ENCODE data around the gene CHN2. TPM values are rescaled to one million over a fixed set of nuclear protein-coding genes. Genes with fewer than 3 reads are reported as not detected.

Gene CHN2
- total RNA-seq, 1 donor, result 9.9 TPM

- Histone ChIP-seq H3K4me3 (ENCODE audit: low read length) (no peak overlapping the region), H3K4me1 (ENCODE audit: insufficient read depth, low read length) (no peaks in the 10 kb centered on the region), H3K9me3 (ENCODE audit: low read depth, low read length) (no peaks in the 10 kb centered on the region), H3K27me3 (ENCODE audit: insufficient read depth, low read length) (no peaks in the 10 kb centered on the region)
Measured at GRCh38 chr7:29461996-29462395, 267.4 kb downstream of the CHN2 start.

DNA sequence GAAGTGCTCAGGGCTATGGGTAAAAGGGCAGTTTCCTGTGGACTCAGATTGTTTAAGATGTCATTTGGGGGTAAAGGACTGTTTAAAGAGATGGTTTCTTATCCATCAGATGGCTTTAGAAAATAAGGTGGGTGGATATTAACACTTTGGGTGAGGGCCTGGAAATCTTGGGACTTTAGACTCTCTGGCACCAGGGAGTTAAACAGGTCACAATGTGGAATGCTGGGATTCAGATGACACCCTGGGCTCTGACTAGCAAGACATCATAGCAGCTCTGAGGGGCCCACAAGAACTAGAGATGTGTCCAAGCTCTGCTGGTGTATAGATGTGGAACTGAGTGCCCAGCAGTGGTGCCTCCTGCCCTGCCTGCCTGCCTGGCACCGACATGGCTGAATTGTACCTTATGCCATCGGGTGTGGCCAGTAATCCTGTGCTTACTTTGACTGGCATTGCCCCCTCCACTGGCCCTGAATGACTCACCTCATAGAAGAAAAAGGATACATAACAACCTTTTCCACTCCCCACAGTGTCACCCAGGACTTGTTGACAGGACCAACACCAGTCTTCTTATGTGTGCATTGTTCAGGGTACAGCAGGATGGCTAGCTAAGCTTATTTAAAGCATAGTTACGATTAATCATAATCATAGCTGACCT is 269.1 kb downstream of the CHN2 start:
- no peaks in the 10 kb centered on the region for H3K27me3 ChIP-seq (ENCODE audit: insufficient read depth, low read length)
- H3K9me3 ChIP-seq (ENCODE audit: low read depth, low read length), result no peaks in the 10 kb centered on the region
- no peaks in the 10 kb centered on the region for H3K4me1 ChIP-seq (ENCODE audit: insufficient read depth, low read length)
- no peak overlapping the region for H3K4me3 ChIP-seq (ENCODE audit: low read length)

GRCh38 chr7:29464753-29465152 is 270.2 kb downstream of the CHN2 start:
- Histone ChIP-seq H3K4me1 (ENCODE audit: insufficient read depth, low read length) (no peaks in the 10 kb centered on the region), H3K27me3 (ENCODE audit: insufficient read depth, low read length) (no peaks in the 10 kb centered on the region), H3K4me3 (ENCODE audit: low read length) (no peak overlapping the region), H3K9me3 (ENCODE audit: low read depth, low read length) (no peaks in the 10 kb centered on the region)

DNA sequence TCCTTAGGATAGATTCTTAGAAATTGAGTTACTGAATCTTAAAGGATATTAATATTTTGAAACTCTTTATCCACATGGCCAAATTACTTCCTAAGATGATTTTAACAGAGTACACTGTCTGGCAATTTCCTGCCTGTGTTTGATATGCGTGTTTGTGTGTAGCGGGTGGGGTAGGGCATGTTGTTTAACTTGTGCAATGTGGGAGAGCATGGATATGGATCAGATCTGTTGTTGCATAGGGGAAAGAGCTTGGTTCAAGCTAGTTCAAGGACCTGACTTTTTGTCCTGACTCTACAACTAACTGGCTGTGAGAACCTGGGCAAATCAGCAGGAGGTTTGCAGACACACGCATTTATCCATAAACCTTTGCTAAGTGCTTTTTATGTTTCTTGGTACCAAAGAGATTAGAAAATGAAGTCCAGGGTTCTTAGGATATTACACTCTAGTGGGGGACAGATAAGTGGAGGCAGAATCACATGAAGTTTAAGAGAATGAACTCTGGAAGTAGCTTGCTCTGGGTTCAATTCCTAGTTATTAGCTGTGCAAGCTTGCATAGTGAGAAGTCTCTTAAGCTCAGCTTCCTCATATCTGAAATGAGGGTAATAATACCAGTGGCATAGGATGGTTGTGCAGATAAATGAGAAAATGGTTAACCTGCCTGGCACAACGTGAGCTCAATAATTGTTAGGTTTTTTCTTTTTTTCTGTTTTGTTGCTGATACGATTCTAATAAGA is 272.8 kb downstream of the CHN2 start:
- no peaks in the 10 kb centered on the region for H3K9me3 ChIP-seq (ENCODE audit: low read depth, low read length)
- H3K27me3 ChIP-seq (ENCODE audit: insufficient read depth, low read length), result no peaks in the 10 kb centered on the region
- H3K4me1 ChIP-seq (ENCODE audit: insufficient read depth, low read length), result no peaks in the 10 kb centered on the region
- no peak overlapping the region for H3K4me3 ChIP-seq (ENCODE audit: low read length)

DNA sequence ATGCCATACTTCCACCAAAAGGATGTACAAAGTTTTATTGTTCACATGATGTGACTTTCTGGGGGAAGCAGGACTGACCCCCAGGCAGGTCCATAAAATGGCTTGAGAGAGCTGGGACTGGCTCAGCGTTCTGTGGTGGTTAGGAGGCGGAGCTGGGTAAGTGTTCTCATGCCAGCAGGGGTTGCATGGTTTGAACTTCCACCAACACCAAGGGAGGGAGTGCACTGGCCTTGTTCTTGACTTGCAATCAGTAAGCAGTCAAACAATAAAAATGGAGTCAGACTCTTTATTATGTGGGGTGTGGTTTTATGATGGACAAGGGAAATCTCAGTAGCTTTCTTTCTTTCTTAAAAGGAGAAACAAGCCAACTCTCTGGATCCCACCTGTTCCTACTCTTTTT is 273.6 kb downstream of the CHN2 start:
- H3K4me1 ChIP-seq (ENCODE audit: insufficient read depth, low read length), result no peaks in the 10 kb centered on the region
- H3K4me3 ChIP-seq (ENCODE audit: low read length), result no peak overlapping the region
- no peaks in the 10 kb centered on the region for H3K9me3 ChIP-seq (ENCODE audit: low read depth, low read length)
- H3K27me3 ChIP-seq (ENCODE audit: insufficient read depth, low read length), result no peaks in the 10 kb centered on the region

DNA sequence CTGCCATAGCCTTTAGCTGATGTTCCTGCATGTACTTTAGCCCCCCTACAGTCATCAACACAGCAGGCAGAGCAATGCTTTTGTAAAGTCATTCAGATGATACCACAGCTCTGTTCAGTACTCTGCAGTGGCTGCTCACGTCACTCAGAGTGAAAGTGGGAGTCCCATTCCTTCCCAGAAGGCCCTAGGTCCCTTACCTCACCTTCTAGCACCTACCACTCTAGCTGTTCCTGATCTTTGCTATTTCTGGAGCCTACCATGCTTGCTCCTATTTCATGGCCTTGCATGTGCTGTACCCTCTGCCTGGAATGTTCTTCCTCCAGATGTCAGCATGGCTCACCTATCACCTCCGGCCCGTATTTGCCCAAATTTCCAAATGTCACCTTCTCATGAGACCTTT is 274.7 kb downstream of the CHN2 start:
- H3K4me1 ChIP-seq (ENCODE audit: insufficient read depth, low read length), result no peaks in the 10 kb centered on the region
- no peaks in the 10 kb centered on the region for H3K9me3 ChIP-seq (ENCODE audit: low read depth, low read length)
- H3K27me3 ChIP-seq (ENCODE audit: insufficient read depth, low read length), result no peaks in the 10 kb centered on the region
- no peak overlapping the region for H3K4me3 ChIP-seq (ENCODE audit: low read length)

DNA sequence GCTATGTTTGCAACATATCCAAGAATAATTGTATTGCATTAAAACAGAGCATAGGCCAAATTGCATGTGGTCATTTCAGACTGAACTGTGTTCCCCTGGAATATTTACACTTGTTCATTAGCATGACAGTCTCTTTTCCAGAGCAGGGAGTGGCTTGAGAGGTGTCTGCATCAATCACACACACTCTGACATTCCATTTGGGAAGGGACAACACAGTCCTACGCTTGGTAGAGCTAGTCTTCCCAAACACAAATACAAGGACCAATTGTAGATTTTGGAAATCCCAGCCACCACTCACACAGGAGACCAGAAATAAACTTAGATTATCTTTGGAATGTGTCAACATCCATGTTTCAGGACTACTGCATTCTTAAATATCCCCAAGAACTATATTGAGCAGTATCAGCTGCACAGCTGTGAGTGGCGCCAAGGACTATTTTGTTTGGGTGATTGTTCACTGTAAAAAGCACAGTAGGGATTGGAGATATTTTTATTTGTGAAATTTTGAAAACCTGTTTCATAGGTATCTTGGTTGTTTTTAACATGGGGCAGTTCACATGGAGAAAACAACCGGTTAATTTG is 275.5 kb downstream of the CHN2 start:
- H3K4me1 ChIP-seq (ENCODE audit: insufficient read depth, low read length), result no peaks in the 10 kb centered on the region
- no peaks in the 10 kb centered on the region for H3K27me3 ChIP-seq (ENCODE audit: insufficient read depth, low read length)
- H3K9me3 ChIP-seq (ENCODE audit: low read depth, low read length), result no peaks in the 10 kb centered on the region
- H3K4me3 ChIP-seq (ENCODE audit: low read length), result no peak overlapping the region

- H3K4me1 ChIP-seq (ENCODE audit: insufficient read depth, low read length), result no peaks in the 10 kb centered on the region
- no peak overlapping the region for H3K4me3 ChIP-seq (ENCODE audit: low read length)
- no peaks in the 10 kb centered on the region for H3K9me3 ChIP-seq (ENCODE audit: low read depth, low read length)
- no peaks in the 10 kb centered on the region for H3K27me3 ChIP-seq (ENCODE audit: insufficient read depth, low read length)
Measured at GRCh38 chr7:29471444-29472138, 277.0 kb downstream of the CHN2 start.

DNA sequence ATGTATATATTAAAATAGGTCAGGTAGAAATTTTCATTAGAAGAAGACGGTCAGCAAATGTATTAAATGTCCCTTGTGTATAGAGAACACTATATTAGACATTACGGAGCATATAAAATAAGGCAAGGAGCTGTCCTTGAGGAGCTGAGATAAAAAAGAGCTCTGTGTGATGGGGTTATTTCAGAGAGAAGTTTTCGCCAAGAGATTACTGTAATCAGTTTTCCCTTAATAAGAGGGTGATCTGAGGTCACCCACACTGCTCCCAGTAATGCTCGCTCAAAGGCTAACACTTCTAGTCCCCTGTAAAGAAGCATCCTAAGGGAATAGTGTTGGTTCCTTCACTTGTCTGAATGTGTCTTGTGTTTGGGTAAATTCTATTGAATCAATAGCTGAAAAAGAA is 282.3 kb downstream of the CHN2 start:
- H3K4me3 ChIP-seq (ENCODE audit: low read length), result no peak overlapping the region
- no peaks in the 10 kb centered on the region for H3K27me3 ChIP-seq (ENCODE audit: insufficient read depth, low read length)
- no peaks in the 10 kb centered on the region for H3K4me1 ChIP-seq (ENCODE audit: insufficient read depth, low read length)
- H3K9me3 ChIP-seq (ENCODE audit: low read depth, low read length), result no peaks in the 10 kb centered on the region

DNA sequence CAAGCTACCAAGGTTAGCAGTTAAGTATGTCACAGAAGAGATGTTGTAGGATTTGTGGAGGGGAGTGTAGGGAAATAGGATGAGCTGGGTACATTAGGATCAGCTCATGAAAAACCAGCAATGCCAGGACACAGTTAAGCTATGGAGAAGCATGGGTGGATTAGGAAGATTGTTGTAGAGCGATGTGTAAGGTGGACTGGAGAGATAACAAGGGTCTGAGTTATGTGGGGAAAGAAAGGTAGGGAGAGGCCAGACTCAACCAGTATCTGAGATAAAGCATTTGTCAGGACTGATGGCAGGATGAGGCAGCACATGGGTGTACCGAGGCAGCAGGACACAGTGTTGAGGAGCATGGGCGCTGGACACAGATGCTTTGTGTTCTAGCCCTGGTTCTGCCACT is 283.7 kb downstream of the CHN2 start:
- Histone ChIP-seq H3K9me3 (ENCODE audit: low read depth, low read length) (no peaks in the 10 kb centered on the region), H3K4me1 (ENCODE audit: insufficient read depth, low read length) (no peaks in the 10 kb centered on the region), H3K4me3 (ENCODE audit: low read length) (no peak overlapping the region), H3K27me3 (ENCODE audit: insufficient read depth, low read length) (no peaks in the 10 kb centered on the region)

- H3K4me1 ChIP-seq (ENCODE audit: insufficient read depth, low read length), result no peaks in the 10 kb centered on the region
- H3K27me3 ChIP-seq (ENCODE audit: insufficient read depth, low read length), result no peaks in the 10 kb centered on the region
- no peak overlapping the region for H3K4me3 ChIP-seq (ENCODE audit: low read length)
- H3K9me3 ChIP-seq (ENCODE audit: low read depth, low read length), result no peaks in the 10 kb centered on the region
Measured at GRCh38 chr7:29478687-29479240, 284.2 kb downstream of the CHN2 start.

- Histone ChIP-seq H3K4me1 (ENCODE audit: insufficient read depth, low read length) (no peaks in the 10 kb centered on the region), H3K9me3 (ENCODE audit: low read depth, low read length) (no peaks in the 10 kb centered on the region), H3K27me3 (ENCODE audit: insufficient read depth, low read length) (no peaks in the 10 kb centered on the region), H3K4me3 (ENCODE audit: low read length) (no peak overlapping the region)
Measured at GRCh38 chr7:29479301-29480200, 285.0 kb downstream of the CHN2 start.

DNA sequence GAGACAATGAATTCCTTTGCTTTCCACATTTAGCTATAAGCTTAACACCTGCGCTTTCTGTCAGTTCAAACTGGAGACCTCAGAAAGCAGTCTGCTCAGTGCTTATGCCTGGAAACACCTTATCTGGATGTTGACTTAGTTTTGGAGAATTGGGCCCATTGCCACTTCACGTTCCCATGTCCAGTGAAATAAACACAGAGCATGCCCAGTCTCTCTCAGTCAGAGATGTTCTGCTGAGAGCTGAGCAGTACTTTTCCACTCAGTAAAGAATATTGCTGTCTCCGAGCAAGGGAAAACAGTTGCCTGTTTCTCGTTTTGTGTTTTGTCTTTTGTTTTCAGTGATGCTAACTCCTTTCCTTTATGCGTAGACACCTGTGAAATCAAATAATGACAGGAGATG is 285.9 kb downstream of the CHN2 start:
- Histone ChIP-seq H3K4me3 (ENCODE audit: low read length) (no peak overlapping the region), H3K9me3 (ENCODE audit: low read depth, low read length) (no peaks in the 10 kb centered on the region), H3K27me3 (ENCODE audit: insufficient read depth, low read length) (no peaks in the 10 kb centered on the region), H3K4me1 (ENCODE audit: insufficient read depth, low read length) (no peaks in the 10 kb centered on the region)

DNA sequence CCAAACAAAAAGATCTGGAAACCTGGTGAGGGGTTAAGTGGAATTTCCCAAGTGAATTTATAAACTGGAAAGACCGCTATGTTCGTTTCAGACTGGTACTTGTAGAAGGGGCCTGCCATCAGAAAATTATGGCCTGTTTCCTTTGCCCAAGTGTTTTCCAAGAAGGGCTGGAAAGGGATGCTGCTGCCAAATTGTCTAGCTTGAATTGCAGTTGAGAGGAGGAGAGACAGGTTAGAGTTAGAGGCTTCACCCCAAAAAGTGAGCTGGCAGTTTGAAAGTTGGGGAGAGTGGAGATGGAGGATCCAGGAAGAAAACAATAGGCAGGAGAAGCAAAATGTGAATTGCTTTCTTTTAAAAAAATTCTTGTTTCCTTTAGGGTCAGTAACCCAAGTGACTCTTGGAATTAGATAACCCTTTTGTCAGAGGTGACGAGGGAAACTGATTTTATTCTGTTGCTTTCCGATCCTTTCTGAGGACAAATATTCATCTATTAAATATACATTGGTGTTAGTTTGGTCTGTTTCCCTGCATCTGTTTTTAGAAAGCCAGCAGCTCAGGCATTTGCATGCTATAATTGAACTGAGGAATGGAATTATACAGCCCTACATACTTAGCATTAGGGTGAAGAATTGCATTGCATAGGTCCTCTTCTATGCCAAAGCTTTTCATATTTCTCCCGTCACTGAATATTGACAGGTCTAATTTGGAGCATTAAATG is 286.5 kb downstream of the CHN2 start:
- Histone ChIP-seq H3K27me3 (ENCODE audit: insufficient read depth, low read length) (no peaks in the 10 kb centered on the region), H3K4me3 (ENCODE audit: low read length) (no peak overlapping the region), H3K9me3 (ENCODE audit: low read depth, low read length) (no peaks in the 10 kb centered on the region), H3K4me1 (ENCODE audit: insufficient read depth, low read length) (no peaks in the 10 kb centered on the region)
